DLD1 (cell line): ENCODE results near the gene CEP295NL.
"Not testable (repeated sequence)": the region's sequence is repeated elsewhere in the genome, so short reads cannot be mapped to it uniquely, and the experiment has no call there.

Experiments used
- in situ Hi-C: cut with HindIII; loops from 2 replicates; pipeline ENCODE4 v1.10.0; 2017; ENCODE audit warnings: low sequenced_read_pairs

Gene CEP295NL

GRCh38 chr17:78873519-78874340, 29.3 kb downstream of the CEP295NL start:
- in situ Hi-C loops = no loop called here

DNA sequence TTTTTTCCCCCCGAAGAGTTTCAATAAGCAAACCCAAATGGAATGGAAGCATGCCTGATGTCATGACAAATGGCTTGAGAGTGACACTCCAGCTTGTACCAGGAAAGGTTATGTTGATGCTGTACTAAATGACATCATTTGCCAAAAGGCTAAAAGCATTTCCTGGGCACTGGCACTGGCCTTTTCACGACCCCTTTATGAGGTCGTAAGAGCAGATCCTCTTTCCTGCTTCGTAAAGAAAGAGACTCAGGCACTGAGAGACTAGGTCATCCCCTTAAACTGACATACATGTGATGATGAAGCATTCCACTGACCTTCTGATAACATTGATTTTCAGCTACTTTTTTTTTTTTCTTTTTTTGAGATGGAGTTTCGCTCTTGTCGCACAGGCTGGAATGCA, 30.5 kb downstream of the CEP295NL start:
- in situ Hi-C loops = no loop called here

DNA sequence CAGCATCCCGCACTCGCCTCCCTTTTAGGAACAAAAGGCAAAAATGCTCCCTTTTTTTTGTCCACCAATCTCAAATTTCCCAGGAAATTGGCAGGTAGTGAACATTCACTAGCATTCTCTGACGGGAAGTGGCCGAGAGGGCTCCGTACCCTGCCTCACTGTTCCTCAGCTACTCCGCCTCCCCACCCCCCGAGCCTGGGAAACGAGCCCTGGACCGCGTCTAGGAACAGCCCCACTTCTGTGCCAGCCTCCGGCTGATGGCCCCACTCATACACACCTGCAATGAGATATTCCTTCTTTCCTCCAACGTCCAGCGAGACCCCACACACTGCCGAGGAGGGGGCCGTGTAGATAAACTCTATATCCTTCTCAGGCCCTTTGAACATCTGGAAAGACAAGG, 32.4 kb downstream of the CEP295NL start:
- in situ Hi-C loops = no loop called here

DNA sequence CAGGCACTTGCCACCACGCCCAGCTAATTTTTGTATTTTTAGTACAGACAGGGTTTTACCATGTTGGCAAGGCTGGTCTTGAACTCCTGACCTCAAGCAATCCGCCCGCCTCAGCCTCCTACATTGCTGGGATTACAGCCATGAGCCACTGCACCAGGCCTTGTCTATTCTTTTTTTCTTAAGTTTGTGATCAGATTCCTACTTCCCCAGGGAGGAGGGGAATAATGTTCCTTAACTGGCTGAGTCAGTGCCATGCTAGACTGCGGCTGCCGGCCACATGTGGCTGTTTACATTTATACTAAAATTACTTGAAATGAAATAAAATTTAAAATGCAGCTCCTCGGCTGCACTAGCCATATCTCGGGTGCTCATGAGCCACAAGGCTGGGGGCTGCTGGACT, 34.6 kb downstream of the CEP295NL start:
- in situ Hi-C loops = no loop called here

GRCh38 chr17:78867046-78867445, 36.0 kb downstream of the CEP295NL start:
- in situ Hi-C loops = not testable (repeated sequence)

GRCh38 chr17:78865682-78866390, 37.2 kb downstream of the CEP295NL start:
- in situ Hi-C loops = no loop called here

- in situ Hi-C loops = no loop called here
Observed at GRCh38 chr17:78864117-78864516, 38.9 kb downstream of the CEP295NL start.

- in situ Hi-C loops = no loop called here
Observed at GRCh38 chr17:78862073-78863023, 40.7 kb downstream of the CEP295NL start.

DNA sequence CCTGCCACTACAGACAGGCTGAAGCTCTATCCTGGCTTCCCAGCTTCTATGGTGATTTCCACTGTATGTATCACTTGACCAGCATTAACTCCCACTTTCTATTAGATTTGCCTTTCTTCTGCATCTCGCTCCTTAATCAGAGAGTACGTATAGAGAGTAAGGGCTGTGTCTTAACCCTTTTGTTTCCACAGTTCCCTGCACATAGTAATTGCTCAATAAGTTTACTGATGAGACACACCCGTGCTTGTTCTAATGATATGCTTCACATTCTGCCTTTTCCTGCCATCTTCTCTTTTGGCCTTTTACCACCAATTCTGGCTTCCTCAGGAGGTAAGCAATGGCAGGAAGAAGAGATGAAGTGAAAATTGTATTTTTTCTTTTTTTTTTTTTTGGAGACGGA, 41.8 kb downstream of the CEP295NL start:
- in situ Hi-C loops = no loop called here

GRCh38 chr17:78859051-78859450, 44.0 kb downstream of the CEP295NL start:
- in situ Hi-C loops = no loop called here

- in situ Hi-C loops = no loop called here
Observed at GRCh38 chr17:78857266-78857665, 45.7 kb downstream of the CEP295NL start.

GRCh38 chr17:78855561-78856165, 47.3 kb downstream of the CEP295NL start:
- in situ Hi-C loops = no loop called here

DNA sequence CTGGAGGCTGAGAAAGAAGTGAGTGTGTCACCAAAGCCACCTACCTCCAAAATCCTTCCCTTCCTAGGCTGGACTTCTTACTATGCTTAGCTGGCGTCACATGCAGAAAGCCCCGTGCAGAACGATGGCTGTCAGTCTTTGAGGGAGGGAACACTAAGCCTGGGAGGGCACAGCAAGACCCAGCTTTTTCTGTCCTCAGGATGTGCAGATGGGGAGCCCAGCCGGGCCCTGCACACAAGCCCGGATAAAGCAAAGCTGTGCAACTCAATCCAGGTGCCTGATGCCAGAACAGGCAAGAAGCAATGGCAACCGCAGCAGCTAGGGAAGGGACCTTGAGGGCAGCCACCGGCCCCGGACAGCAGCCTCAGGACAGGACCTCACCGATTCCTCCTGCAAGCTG, 48.5 kb downstream of the CEP295NL start:
- in situ Hi-C loops = no loop called here

- in situ Hi-C loops = no loop called here
Observed at GRCh38 chr17:78853926-78854394, 49.0 kb downstream of the CEP295NL start.

DNA sequence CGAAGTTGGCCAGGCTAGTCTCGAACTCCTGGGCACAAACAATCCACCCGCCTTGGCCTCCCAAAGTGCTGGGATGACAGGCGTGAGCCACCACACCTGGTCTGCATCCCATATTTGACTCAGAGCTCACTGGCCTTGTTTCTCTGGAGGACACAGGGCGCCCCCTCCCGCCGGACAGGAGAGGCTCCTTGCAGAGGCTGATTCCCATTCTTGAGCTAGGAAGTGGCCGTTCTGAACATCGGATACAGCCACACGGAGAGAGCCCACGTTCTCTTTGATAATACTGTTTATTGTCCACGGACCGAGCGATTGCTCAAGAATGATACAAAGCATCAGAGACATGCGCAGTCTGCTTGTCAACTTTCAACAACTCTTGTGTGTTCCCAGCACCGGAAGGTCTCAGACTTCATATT, 50.3 kb downstream of the CEP295NL start:
- in situ Hi-C loops = no loop called here

DNA sequence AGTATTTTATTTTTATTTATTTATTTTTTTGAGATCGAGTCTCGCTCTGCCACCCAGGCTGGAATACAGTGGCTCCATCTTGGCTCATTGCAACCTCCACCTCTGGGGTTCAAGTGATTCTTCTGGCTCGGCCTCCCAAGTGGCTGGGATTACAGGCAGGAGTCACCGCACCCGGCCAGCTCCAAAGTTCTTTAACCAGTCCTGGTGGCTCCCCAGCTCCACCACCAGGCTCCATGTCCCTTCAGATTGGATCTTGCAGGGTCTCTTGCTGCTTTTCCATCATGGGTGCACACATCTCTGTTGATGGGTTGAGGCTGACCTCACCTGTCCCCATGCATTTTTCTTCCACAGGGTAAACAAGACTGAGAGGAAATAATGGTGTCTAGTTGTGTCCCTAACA, 54.0 kb downstream of the CEP295NL start:
- in situ Hi-C loops = no loop called here

GRCh38 chr17:78847052-78847451, 55.9 kb downstream of the CEP295NL start:
- in situ Hi-C loops = no loop called here

- in situ Hi-C loops = no loop called here
Observed at GRCh38 chr17:78844301-78845005, 58.5 kb downstream of the CEP295NL start.

GRCh38 chr17:78842881-78843565, 60.0 kb downstream of the CEP295NL start:
- in situ Hi-C loops = no loop called here
